Effector memory CD4-positive, alpha-beta T cell (primary cell): Measurements from ENCODE around the gene NUDCD3.

Experiments
- DNase-seq, 3 donors: peaks; one replicate each; pipeline ENCODE4 v3.0.0-alpha.2; 2020
- H3K27ac ChIP-seq: 2 replicates; pipeline ENCODE4 v1.7.0; 2013; ENCODE audit warnings: mild to moderate bottlenecking, low read length, moderate library complexity; ENCODE audit not compliant: insufficient read depth, poor library complexity, severe bottlenecking
- H3K27me3 ChIP-seq: replicated peaks from 2 replicates; pipeline ENCODE4 v1.7.0; 2013; ENCODE audit warnings: mild to moderate bottlenecking, low read length; ENCODE audit not compliant: insufficient read depth, control insufficient read depth, poor library complexity, severe bottlenecking
- H3K36me3 ChIP-seq: 2 replicates; pipeline ENCODE4 v1.7.0; 2013; ENCODE audit warnings: mild to moderate bottlenecking, low read length, moderate library complexity; ENCODE audit not compliant: control insufficient read depth, insufficient read depth
- H3K4me1 ChIP-seq: 2 replicates; pipeline ENCODE4 v1.7.0; 2013; ENCODE audit warnings: low read length, mild to moderate bottlenecking; ENCODE audit not compliant: control insufficient read depth, insufficient read depth, poor library complexity, severe bottlenecking
- H3K4me3 ChIP-seq: 2 replicates; pipeline ENCODE4 v1.7.0; 2013; ENCODE audit warnings: low read length, low read depth, mild to moderate bottlenecking; ENCODE audit not compliant: insufficient read depth, poor library complexity, severe bottlenecking
- H3K9me3 ChIP-seq: 2 replicates; pipeline ENCODE4 v1.7.0; 2013; ENCODE audit warnings: mild to moderate bottlenecking, low read length, moderate library complexity; ENCODE audit not compliant: control insufficient read depth

Gene NUDCD3

DNA sequence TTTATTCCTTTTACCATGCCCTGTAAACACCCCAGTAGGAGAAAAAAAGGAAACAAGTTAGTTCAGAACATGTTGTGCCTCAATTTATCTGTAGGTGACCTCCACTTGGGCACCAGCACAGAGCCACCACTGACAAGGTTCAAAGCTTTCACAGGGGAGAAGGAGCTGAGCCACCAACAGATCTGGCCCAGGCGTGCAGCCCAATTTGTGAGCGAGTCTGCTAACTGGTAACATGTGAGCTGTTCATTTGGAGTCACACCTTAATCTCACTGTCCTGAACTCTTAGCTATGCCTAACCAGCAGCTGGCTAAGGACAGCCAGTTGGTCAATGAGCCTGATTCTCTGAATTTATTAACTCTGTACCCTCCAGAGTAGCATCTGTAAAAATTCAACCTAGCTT, 86.7 kb downstream of the NUDCD3 start:
- DNase-seq: no peak
- Histone ChIP-seq H3K27ac (no peak overlapping the region), H3K9me3 (no peaks in the 10 kb centered on the region), H3K4me1 (peaks cover 3% of the 10 kb centered on the region), H3K27me3 (no peaks in the 10 kb centered on the region), H3K4me3 (no peak overlapping the region), H3K36me3 (peaks cover 33% of the 10 kb centered on the region)

DNA sequence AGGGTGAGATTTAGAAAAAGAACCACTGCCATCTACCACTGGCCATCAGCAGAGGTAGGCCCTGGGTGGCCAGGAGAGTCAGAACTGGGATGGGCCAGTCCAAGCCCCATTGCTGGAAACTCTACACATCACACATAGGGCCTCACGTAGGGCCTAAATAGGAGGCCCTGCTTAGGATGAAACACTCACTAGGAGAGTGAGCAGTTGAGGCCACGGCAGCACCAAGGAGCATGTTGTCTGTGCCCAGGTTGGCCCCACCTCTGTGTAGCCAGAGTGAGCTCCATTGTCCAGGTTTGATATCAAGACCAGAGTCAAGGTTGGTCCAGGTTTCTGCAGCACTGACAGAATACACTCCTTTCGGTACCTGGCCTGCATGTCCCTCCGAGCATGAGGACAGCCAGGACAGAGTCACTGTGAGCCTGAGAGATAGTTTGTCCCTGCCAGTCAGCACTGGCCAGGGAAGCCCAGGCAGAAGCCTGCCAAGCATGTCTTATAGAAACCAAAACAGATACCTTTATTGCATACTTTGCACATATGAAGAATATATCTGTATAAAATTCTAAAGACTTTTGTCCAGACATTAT, 87.2 kb downstream of the NUDCD3 start:
- H3K9me3 ChIP-seq: no peaks in the 10 kb centered on the region
- no peak for DNase-seq
- H3K36me3 ChIP-seq: peaks cover 38% of the 10 kb centered on the region
- H3K27me3 ChIP-seq: no peaks in the 10 kb centered on the region
- no peak overlapping the region for H3K4me3 ChIP-seq
- H3K27ac ChIP-seq: no peak overlapping the region
- H3K4me1 ChIP-seq: no peaks in the 10 kb centered on the region

DNA sequence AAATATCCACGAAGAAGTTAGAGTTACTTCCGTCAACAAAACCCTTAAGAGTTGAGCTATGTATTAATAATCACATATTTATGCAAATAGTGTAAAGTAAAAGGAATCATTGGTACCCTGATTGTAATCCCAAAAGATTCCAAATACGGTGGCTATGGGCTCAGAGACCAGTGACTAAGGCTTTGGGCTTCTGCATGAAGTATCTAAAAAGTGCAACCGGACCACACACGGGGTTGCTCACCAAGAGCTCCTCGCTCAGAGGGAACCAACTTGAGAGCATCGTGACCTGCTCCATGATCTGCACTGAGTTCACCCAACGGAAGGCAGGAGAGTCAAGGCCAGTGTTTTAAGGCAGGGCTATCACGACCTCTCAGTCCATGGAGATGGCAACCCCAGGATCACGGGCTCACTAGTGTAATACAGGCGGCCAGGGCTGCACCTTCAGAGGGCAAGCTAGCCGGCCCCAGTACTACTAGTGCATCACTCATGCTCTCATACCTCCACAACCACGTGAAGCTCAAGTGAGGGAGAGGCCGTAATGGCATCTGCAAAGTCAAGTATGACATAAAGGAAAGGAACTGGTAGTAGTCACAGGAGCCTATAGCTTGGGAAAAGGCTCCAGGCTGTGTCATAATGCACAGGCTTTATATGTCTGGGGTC, 87.9 kb downstream of the NUDCD3 start:
- H3K27me3 ChIP-seq: no peaks in the 10 kb centered on the region
- H3K9me3 ChIP-seq: no peaks in the 10 kb centered on the region
- H3K4me1 ChIP-seq: no peaks in the 10 kb centered on the region
- no peak overlapping the region for H3K4me3 ChIP-seq
- no peak overlapping the region for H3K27ac ChIP-seq
- peaks cover 44% of the 10 kb centered on the region for H3K36me3 ChIP-seq
- DNase-seq: no peak

DNA sequence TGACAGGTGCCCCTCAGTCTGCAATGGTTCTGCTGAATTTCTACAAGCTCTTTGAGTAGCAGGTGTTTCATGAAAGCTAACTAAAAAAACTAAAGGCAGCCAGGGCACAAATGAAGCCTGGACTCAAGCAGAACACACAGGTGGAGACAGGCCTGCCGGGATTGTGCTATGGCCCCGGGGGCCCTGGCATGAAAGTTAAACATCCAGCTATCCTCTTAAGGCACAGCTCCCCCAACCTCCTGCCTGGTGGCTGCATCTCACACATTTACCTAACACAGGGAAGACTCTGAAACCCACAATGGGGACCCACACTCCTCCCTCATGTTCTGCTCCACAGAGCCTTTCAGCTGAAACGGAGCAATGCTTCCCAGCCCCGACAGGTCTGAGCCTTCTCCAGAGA, 88.8 kb downstream of the NUDCD3 start:
- Histone ChIP-seq H3K27me3 (no peaks in the 10 kb centered on the region), H3K27ac (no peak overlapping the region), H3K4me3 (no peak overlapping the region), H3K36me3 (peaks cover 44% of the 10 kb centered on the region), H3K9me3 (no peaks in the 10 kb centered on the region), H3K4me1 (no peaks in the 10 kb centered on the region)
- no peak for DNase-seq

DNA sequence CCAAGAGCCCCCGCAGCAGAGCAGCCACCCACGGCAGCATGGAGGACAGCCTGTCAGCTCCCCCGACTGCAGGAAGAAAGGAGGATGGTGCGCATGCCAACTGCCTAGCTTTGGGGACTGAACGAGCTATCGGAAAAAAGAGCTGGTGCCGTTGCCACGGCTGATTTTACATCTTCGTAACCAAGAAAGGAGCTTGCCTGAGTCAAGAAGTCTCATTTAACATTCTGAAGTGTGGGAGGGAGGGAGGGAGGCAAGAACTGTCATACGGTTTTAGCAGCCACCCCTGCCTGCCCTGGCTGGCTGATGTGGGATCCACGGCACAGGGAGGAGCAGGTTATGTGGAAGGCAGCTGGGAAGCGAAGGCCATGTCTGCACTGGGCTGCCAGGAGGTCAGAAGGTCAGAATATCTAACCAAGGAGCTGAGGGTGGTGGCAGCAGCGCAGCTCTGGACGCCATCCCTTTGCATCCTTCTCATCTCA, 90.4 kb downstream of the NUDCD3 start:
- Histone ChIP-seq H3K36me3 (peaks cover 44% of the 10 kb centered on the region), H3K4me3 (no peak overlapping the region), H3K9me3 (no peaks in the 10 kb centered on the region), H3K27me3 (no peaks in the 10 kb centered on the region), H3K27ac (no peak overlapping the region), H3K4me1 (no peaks in the 10 kb centered on the region)
- DNase-seq: no peak

DNA sequence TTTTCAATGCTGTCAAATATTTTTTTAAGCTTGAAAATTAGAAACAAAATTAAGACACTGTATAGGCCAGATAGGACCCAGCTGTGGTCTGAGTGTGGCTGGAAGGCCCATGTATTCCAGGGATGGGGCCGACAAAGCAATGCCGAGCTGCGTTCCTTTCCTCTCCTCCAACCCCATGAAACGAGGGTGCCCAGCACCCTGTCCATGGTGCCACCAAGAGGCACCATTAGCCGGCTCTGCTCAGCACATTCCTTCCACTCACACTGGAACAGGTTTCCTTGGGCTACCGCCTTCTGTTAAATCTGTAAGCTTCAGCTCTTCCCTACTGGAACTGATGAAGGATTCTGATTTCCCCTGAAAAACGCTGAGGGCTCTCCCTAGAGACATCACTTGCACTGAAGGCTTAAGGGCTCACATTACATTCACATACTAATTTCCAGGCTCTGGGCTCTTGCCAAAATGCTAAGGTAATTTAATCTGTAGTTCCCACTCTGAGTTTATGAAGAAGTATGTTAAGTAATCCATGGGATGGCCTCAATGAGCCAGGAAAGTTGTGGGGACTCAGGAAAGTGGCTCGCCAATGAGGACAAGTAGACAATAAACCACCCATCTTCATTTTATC, 91.4 kb downstream of the NUDCD3 start:
- Histone ChIP-seq H3K36me3 (peaks cover 44% of the 10 kb centered on the region), H3K27ac (no peak overlapping the region), H3K9me3 (no peaks in the 10 kb centered on the region), H3K4me3 (no peak overlapping the region), H3K27me3 (no peaks in the 10 kb centered on the region), H3K4me1 (no peaks in the 10 kb centered on the region)
- no peak for DNase-seq

DNA sequence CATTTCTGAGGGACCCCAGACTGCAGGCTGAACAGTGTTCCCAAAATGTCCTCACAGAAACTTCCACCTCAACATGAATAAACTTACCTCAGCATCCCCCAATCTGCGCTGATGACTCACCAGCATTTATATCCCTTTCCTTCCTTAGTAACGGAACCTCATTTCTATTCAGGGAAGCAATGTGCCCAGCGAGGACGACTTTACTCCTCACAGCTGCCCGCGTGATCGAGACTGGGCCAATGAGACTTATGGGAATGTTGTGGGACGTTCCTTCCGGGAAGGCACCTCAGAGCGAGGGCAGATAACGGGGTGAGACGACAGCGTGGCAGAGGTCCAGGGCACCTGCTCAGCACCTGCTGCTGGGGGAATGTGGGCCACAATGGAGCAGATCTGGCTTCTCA, 91.9 kb downstream of the NUDCD3 start:
- no peaks in the 10 kb centered on the region for H3K9me3 ChIP-seq
- H3K27me3 ChIP-seq: no peaks in the 10 kb centered on the region
- no peak overlapping the region for H3K4me3 ChIP-seq
- H3K27ac ChIP-seq: no peak overlapping the region
- no peak for DNase-seq
- no peaks in the 10 kb centered on the region for H3K4me1 ChIP-seq
- peaks cover 38% of the 10 kb centered on the region for H3K36me3 ChIP-seq

DNA sequence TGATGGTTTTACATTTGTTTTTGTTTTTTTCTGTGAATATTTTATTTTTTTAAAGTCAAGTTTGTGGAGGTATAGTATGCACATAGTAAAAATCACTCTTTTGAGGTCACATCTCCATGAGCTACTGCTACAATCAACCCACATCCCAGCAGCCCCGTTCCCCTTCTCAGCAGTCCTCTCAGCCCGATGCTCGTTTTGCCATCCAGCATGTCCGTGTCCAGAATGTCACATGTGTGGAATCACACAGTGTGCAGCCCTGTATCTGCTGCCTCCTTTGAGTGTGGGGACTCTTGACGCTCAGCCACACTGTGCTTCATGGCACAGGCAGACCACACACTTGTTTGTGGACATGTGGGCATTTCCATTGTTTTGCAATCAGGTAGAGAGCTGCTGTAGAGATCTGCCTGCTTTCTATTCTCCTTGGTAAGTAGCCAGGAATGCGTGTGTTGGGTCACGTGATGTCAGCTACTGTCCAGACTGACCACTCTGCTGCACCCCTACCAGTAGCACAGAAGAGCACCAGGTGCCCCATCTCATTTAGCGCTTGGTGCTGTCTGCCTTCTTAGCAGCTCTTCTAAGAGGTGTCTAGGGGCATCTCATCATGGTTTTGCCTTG, 93.4 kb downstream of the NUDCD3 start:
- Histone ChIP-seq H3K4me3 (no peak overlapping the region), H3K36me3 (peaks cover 37% of the 10 kb centered on the region), H3K9me3 (no peaks in the 10 kb centered on the region), H3K27me3 (no peaks in the 10 kb centered on the region), H3K4me1 (no peaks in the 10 kb centered on the region), H3K27ac (no peak overlapping the region)
- DNase-seq: no peak

DNA sequence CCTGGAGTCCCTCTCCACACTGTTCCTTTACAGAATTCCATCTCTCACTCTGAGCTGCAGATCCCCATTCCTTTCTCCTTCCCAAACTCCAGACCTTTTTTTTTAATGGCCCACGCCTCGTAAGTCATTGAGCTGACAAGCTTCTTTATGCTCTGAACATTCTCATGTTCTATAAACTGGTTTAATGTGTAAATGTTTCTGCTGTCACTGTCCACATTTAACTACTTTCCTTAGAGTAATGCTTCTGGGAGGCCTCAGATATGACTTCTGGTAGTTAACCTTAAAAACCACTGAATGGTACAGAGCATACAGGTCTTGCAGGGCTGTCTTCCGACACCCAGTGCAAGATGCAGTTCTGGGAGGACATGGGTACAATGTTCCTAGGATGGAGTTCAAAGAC, 94.0 kb downstream of the NUDCD3 start:
- DNase-seq: no peak
- peaks cover 37% of the 10 kb centered on the region for H3K36me3 ChIP-seq
- H3K4me1 ChIP-seq: no peaks in the 10 kb centered on the region
- no peak overlapping the region for H3K27ac ChIP-seq
- no peak overlapping the region for H3K4me3 ChIP-seq
- no peaks in the 10 kb centered on the region for H3K9me3 ChIP-seq
- no peaks in the 10 kb centered on the region for H3K27me3 ChIP-seq

DNA sequence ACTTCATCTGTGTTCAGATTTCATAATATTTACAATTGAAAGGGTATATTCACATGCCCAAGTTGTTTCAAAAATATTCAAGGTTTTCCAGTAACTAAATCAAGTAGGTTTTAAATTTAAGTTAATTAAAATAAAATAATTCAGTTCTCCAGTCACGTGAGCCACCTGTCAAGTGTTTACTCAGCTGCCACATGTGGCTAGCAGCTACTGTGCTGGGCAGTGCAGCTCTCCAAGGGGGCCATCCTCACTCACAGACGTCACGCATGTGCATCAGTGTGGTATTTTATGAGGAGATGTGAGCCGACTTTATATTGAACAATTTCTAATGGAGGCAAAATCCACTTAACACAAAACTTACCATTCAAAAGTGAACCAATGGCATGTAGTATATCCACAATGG, 95.4 kb downstream of the NUDCD3 start:
- H3K27me3 ChIP-seq: no peaks in the 10 kb centered on the region
- no peak overlapping the region for H3K27ac ChIP-seq
- H3K4me1 ChIP-seq: no peaks in the 10 kb centered on the region
- H3K36me3 ChIP-seq: peaks cover 49% of the 10 kb centered on the region
- H3K4me3 ChIP-seq: no peak overlapping the region
- H3K9me3 ChIP-seq: no peaks in the 10 kb centered on the region
- no peak for DNase-seq
